DMS53 (cell line): ENCODE results near the gene PLCB1.
A peak's percentile ranks its signal among the peaks of the same experiment; 100 is the strongest.

Source experiments
- DNase-seq: peaks from one replicate; lab custom pipeline; 2025; lab: John Stamatoyannopoulos, UW

The PLCB1 gene

GRCh38 chr20:8301655-8302054, 169.6 kb downstream of the PLCB1 start:
- DNase-seq, result no peak

GRCh38 chr20:8303651-8304050, 171.6 kb downstream of the PLCB1 start:
- no peak for DNase-seq

GRCh38 chr20:8304124-8304816, 172.2 kb downstream of the PLCB1 start:
- no peak for DNase-seq

GRCh38 chr20:8305449-8305978, 173.4 kb downstream of the PLCB1 start:
- peak; percentile 88 for DNase-seq

- no peak for DNase-seq
Measured at GRCh38 chr20:8306937-8307336, 174.9 kb downstream of the PLCB1 start.

GRCh38 chr20:8309634-8310033, 177.6 kb downstream of the PLCB1 start:
- DNase-seq, result peak; percentile 30

- peak; percentile 85 for DNase-seq
Measured at GRCh38 chr20:8310618-8311017, 178.6 kb downstream of the PLCB1 start.

GRCh38 chr20:8313073-8313472, 181.0 kb downstream of the PLCB1 start:
- no peak for DNase-seq

- peak; percentile 88 for DNase-seq
Measured at GRCh38 chr20:8315639-8316573, 183.8 kb downstream of the PLCB1 start.

GRCh38 chr20:8317448-8317847, 185.4 kb downstream of the PLCB1 start:
- no peak for DNase-seq

GRCh38 chr20:8318965-8319625, 187.0 kb downstream of the PLCB1 start:
- DNase-seq, result no peak

- no peak for DNase-seq
Measured at GRCh38 chr20:8320306-8320705, 188.2 kb downstream of the PLCB1 start.

GRCh38 chr20:8321001-8321400, 188.9 kb downstream of the PLCB1 start:
- no peak for DNase-seq

- DNase-seq, result no peak
Measured at GRCh38 chr20:8322662-8323217, 190.7 kb downstream of the PLCB1 start.

- no peak for DNase-seq
Measured at GRCh38 chr20:8326191-8326590, 194.1 kb downstream of the PLCB1 start.

GRCh38 chr20:8326899-8327298, 194.8 kb downstream of the PLCB1 start:
- no peak for DNase-seq

GRCh38 chr20:8328189-8328588, 196.1 kb downstream of the PLCB1 start:
- DNase-seq, result no peak

GRCh38 chr20:8330319-8330784, 198.3 kb downstream of the PLCB1 start:
- DNase-seq, result no peak

GRCh38 chr20:8330785-8331695, 199.0 kb downstream of the PLCB1 start:
- no peak for DNase-seq

- no peak for DNase-seq
Measured at GRCh38 chr20:8331740-8332412, 199.8 kb downstream of the PLCB1 start.
